NCI-H526 (cell line): ENCODE data around the gene THAP4.
"Not testable (repeated sequence)": the region's sequence is repeated elsewhere in the genome, so short reads cannot be mapped to it uniquely, and the experiment has no call there.

Experiments used
- DNase-seq, 2 experiments: peaks; one replicate each; lab custom pipeline; 2025; lab: John Stamatoyannopoulos, UW

THAP4 gene

GRCh38 chr2:241612156-241613016 is 24.6 kb downstream of the THAP4 start:
- no peak for DNase-seq

GRCh38 chr2:241611062-241611461 is 25.9 kb downstream of the THAP4 start:
- DNase-seq: no peak

GRCh38 chr2:241609859-241610793 is 26.8 kb downstream of the THAP4 start:
- DNase-seq: peak; percentile 63 to 89

GRCh38 chr2:241608881-241609280 is 28.1 kb downstream of the THAP4 start:
- DNase-seq: no peak

GRCh38 chr2:241607162-241607885 is 29.6 kb downstream of the THAP4 start:
- DNase-seq: no peak

- no peak for DNase-seq
These were observed 30.8 kb downstream of the THAP4 start for GRCh38 chr2:241606186-241606585.

GRCh38 chr2:241603686-241604085 is 33.3 kb downstream of the THAP4 start:
- no peak for DNase-seq

GRCh38 chr2:241602720-241603119 is 34.2 kb downstream of the THAP4 start:
- DNase-seq: no peak

- no peak for DNase-seq
These were observed 35.1 kb downstream of the THAP4 start for GRCh38 chr2:241601841-241602240.

- DNase-seq: no peak
These were observed 37.3 kb downstream of the THAP4 start for GRCh38 chr2:241599615-241600014.

GRCh38 chr2:241598487-241598886 is 38.5 kb downstream of the THAP4 start:
- peak in 1 of 2 experiments; percentile 51 for DNase-seq

- DNase-seq: peak in 1 of 2 experiments; percentile 37
These were observed 38.9 kb downstream of the THAP4 start for GRCh38 chr2:241598061-241598460.

- no peak for DNase-seq
These were observed 39.4 kb downstream of the THAP4 start for GRCh38 chr2:241597561-241597960.

GRCh38 chr2:241595600-241596140 is 41.3 kb downstream of the THAP4 start:
- DNase-seq: peak in 1 of 2 experiments; percentile 5

GRCh38 chr2:241593271-241593670 is 43.7 kb downstream of the THAP4 start:
- DNase-seq: no peak

- no peak for DNase-seq
These were observed 44.7 kb downstream of the THAP4 start for GRCh38 chr2:241592126-241592845.

GRCh38 chr2:241590496-241591455 is 46.2 kb downstream of the THAP4 start:
- DNase-seq: not testable (repeated sequence)

- not testable (repeated sequence) for DNase-seq
These were observed 47.1 kb downstream of the THAP4 start for GRCh38 chr2:241589863-241590262.

- no peak for DNase-seq
These were observed 50.2 kb downstream of the THAP4 start for GRCh38 chr2:241586564-241587264.
